GM18873 (cell line): ENCODE data around the gene GALNT12.

Experiments
- ATAC-seq: cut with Tn5 transposase; IDR thresholded peaks from one replicate; pipeline ENCODE4 v1.9.1; 2021; ENCODE audit warnings: mild to moderate bottlenecking, moderate library complexity, moderate number of reproducible peaks; ENCODE audit not compliant: unreplicated experiment, low FRiP score

GALNT12 gene

GRCh38 chr9:98801561-98801960 is 5.9 kb upstream of the GALNT12 start:
- ATAC-seq = no peak

- ATAC-seq = no peak
These were observed 5.5 kb upstream of the GALNT12 start for GRCh38 chr9:98801969-98802371.

- ATAC-seq = no peak
These were observed 3.4 kb upstream of the GALNT12 start for GRCh38 chr9:98804083-98804482.

GRCh38 chr9:98805506-98806272 is 1.8 kb upstream of the GALNT12 start:
- no peak for ATAC-seq

- no peak for ATAC-seq
These were observed 955 bp upstream of the GALNT12 start for GRCh38 chr9:98806394-98807035.

- no peak for ATAC-seq
These were observed 335 bp downstream of the GALNT12 start for GRCh38 chr9:98807814-98808195.

GRCh38 chr9:98808411-98808815 is 943 bp downstream of the GALNT12 start:
- ATAC-seq = no peak

GRCh38 chr9:98808875-98809274 is 1.4 kb downstream of the GALNT12 start:
- no peak for ATAC-seq

- ATAC-seq = no peak
These were observed 2.0 kb downstream of the GALNT12 start for GRCh38 chr9:98809311-98810101.

- no peak for ATAC-seq
These were observed 2.8 kb downstream of the GALNT12 start for GRCh38 chr9:98810102-98810842.

- ATAC-seq = no peak
These were observed 3.7 kb downstream of the GALNT12 start for GRCh38 chr9:98811051-98811650.

- ATAC-seq = no peak
These were observed 8.0 kb downstream of the GALNT12 start for GRCh38 chr9:98815391-98815951.

GRCh38 chr9:98818764-98819163 is 11.3 kb downstream of the GALNT12 start:
- ATAC-seq = no peak

- ATAC-seq = no peak
These were observed 11.8 kb downstream of the GALNT12 start for GRCh38 chr9:98819231-98819630.

- no peak for ATAC-seq
These were observed 14.4 kb downstream of the GALNT12 start for GRCh38 chr9:98821831-98822230.

- no peak for ATAC-seq
These were observed 15.2 kb downstream of the GALNT12 start for GRCh38 chr9:98822661-98823060.

- ATAC-seq = no peak
These were observed 16.3 kb downstream of the GALNT12 start for GRCh38 chr9:98823666-98824334.

- no peak for ATAC-seq
These were observed 17.9 kb downstream of the GALNT12 start for GRCh38 chr9:98825414-98825813.

GRCh38 chr9:98826716-98827115 is 19.2 kb downstream of the GALNT12 start:
- no peak for ATAC-seq
